ENCODE results near the gene MIX23.

MIX23 gene

DNA sequence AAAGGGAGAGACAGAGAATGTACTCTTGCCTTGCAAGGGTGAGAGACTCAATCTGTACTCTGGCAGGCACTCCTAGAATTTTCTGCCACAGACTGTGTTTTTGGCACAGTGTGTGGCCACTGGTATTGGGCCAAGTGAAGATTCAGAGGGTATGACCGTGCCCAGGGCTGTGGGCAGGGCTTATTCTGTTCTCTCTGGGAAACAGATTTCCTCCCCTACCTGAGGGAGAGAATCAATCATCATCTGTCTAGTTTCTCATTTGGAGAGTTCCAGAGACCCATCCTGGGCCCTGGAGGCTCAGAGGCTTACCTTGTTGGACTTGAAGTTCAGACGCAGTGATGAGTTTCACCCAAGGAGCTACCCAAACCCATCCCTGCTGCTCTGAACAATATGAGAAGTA lies 29.8 kb downstream of the MIX23 start:
- no peak for DNase-seq (ENCODE audit: low read depth in 1 of 2, low spot score in 1 of 2)

DNA sequence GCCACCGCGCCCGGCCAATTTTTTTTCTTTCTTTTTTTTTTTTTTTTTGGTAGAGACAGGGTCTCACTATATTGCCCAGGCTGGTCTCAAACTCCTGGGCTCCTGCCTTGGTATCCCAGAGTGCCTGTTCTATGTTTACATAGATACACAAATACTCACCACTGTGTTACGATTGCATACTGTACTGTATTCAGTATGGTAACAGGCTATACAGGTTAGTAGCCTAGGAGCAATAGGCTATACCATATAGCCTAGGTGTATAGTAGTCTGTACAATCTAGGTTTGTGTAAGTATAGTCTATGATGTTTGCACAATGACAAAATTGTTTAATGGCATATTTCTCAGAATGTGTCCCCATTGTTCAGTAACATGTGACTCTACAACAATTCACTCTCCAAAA lies 31.4 kb downstream of the MIX23 start:
- DNase-seq (ENCODE audit: low read depth in 1 of 2, low spot score in 1 of 2) = no peak

DNA sequence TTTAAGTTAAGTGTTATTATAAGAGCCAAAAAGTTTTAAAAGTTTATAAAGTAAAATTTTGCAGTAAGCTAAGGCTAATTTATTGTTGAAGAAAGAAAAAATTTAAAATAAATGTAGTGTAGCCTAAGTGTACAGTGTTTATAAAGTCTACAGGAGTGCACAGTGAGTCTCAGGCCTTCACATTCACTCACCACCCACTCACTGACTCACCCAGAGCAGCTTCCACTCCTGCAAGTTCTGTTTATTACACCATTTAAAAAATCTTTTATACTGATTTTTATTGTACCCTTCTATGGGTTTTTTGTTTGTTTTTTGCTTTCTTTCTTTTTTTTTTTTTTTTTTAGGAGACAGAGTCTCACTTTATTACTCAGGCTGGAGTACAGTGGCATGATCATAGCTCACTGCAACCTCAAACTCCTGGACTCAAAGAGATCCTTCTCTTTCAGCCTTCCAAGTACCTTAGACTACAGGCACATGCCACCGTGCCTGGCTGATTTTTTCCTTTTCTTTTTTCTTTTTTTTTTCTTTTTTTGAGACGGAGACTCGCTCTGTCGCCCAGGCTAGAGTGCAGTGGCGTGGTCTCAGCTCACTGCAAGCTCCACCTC lies 32.1 kb downstream of the MIX23 start:
- DNase-seq (ENCODE audit: low read depth in 1 of 2, low spot score in 1 of 2) = no peak

DNA sequence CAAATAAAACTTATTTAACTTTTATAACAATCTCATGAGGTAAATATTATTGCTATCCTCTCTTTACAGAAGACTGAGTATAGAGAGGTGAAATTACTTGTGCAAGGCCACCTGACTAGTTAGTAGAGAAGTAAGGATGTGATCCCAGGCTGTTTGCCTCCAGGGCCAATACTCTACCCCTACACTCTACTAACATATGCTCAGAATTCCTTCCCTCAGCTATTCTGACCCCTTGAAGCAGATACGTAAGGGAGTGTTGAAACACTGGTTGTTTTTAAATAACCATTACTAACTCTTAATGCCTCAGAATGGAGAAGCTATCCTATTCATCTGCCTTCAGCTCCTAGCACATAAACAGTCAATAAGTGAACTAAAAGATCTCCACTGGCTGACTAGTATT lies 33.9 kb downstream of the MIX23 start:
- DNase-seq (ENCODE audit: low read depth in 1 of 2, low spot score in 1 of 2) = no peak

DNA sequence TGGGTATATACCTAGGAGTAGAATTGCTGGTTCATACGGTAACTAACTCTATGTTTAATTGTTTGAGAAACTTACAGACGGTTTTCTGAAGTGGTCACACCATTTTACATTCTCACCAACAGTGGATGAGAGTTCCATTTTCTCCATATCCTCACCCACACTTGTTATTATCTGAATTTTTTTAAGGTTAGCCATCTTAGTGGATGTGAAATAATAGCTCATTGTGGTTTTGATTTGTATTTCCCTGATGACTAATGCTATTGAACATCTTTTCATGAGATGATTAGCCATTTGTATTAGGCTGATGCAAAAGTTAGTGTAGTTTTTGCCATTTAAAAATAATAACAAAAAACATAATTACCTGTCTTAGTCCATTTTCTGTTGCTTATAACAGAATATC lies 39.4 kb downstream of the MIX23 start:
- no peak for DNase-seq (ENCODE audit: low read depth in 1 of 2, low spot score in 1 of 2)

DNA sequence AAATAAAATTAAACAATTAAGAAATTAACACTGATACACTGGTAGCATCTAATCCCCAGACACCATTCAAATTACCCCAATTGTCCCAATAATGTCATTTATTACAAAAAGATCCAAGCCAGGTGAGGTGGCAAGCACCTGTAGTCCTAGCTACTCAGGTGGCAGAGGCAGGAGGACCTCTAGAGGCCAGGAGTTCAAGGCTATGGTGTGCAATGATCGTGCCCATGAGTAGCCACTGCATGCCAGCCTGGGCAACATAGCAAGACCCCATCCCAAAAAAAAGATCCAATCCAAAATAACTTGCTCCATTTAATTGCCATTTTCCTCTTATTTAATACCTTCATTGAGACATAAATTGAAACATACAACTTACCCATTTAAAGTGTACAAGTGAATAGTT lies 40.2 kb downstream of the MIX23 start:
- no peak for DNase-seq (ENCODE audit: low read depth in 1 of 2, low spot score in 1 of 2)

DNA sequence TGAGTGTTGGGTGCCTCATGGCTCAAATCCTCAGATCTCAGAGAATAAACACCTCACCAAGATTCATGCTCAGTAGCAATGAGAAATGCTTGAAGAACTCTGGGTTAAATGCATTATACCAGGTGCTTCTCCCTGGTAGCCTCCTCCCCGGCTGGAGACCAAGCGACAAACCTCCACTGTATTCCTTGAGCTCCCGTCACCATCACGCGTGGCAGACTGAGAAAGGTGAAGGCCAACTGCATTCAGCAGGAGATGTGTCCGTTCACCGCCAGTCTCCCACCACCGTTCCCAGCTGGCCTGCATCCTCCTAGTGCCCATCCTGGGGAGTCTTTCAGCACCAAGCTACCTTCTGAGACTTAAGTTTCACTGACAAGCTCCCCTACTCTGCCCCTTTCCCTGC lies 50.5 kb downstream of the MIX23 start:
- DNase-seq (ENCODE audit: low read depth in 1 of 2, low spot score in 1 of 2) = no peak

DNA sequence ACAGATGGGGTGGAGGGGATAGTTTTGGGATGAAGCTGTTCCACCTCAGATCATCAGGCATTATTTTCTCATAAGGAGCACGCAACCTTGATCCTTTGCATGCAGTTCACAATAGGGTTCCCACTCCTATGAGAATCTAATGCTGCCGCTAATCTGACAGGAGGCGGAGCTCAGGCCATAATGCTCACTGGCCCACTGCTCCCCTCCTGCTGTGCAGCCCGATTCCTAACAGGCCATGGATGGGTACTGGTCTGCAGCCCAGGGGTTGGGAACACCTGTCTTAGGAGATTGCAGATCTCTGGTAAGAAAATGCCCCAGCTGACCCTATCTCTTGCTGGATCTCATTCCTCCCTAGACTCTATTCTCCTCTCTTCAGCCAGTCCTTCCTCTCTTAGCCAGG lies 51.1 kb downstream of the MIX23 start:
- no peak for DNase-seq (ENCODE audit: low read depth in 1 of 2, low spot score in 1 of 2)

DNA sequence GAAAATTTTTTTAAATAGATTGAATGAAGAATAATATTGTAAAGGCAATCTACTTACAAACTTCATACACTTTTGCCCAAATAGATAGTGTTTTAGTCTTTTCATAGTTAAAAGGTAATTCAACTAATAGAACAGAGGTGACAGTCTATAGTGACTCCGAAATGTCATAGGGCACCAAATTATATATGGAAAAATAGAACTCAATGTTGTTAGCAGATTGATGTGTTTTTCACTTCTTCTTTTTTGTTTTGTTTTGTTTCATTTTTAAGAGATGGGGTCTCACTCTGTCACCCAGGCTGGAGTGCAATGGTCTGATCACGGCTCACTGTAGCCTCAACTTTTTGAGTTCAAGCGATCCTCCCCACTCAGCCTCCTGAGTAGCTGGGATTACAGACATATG lies 57.3 kb downstream of the MIX23 start:
- DNase-seq (ENCODE audit: low read depth in 1 of 2, low spot score in 1 of 2) = no peak

DNA sequence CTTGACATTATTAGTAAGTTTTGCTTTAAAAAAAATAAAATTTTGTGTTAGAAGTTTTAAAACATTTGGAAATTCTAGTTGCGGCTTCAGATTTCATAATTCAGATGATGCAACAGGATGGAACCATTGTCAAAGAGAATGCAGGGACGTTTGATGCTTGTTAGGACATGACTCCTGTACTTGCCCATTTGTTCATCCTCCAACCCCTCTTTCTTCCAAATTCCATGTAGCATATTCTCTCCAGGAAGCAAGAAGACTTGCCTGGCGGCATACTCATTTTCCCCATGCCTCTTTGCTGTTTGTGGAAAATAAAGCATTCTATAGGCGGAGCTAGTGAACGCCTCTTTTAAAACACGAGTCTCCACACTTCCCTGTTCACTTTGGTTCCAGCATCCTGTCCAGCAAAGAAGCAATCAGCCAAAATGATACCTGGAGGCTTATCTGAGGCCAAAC lies 58.1 kb downstream of the MIX23 start, which contains the start of gene CSTA:
Gene CSTA (plus strand): TSS at position 378 of the 453 bp plus-strand sequence. CDS start 45 bp downstream, at position 423.
- DNase-seq (ENCODE audit: low read depth in 1 of 2, low spot score in 1 of 2) = no peak

DNA sequence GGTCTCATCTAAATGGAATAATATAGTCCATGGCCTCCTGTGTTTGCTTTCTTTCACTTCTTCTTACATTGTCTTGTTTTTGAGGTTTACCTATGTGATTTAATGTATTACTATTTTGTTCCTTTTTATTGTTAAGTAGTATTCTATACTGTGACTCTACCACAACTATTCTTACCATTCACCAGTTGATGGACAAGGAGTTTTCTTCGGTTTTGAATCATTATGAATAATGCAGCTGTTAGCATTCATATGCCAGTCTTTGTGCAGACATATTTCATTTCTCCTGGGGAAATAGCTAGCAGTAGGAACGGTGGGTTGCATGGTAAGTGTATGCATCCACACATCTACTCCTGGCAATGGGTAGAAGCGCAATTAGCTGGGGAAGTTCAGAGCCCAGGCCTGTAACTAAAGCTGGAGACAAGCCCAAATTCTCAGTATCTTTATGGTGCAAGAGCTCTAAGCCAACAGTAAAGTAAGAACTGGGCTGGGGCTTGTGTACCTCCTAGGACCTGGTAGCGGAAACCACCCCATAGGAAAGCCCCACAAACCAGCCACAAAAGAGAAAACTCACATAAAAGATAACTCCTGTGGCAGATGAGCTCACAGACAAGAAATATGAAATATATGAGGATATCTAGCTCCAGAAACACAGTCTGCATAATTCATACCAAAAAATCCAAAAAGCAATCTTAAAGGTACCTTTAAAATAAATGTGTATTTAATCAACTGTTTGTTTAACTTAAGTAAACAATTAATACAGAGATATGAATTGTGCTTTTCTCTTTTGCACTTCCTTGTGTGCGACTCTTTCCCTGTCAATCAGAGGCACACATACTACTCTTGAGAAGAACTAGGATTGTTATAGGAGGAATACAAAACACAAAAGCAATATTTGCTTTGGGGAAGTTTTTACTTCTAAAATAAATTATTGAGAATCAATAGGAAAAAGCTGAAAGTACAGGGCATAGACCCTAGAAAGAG lies 60.6 kb downstream of the MIX23 start:
- DNase-seq (ENCODE audit: low read depth in 1 of 2, low spot score in 1 of 2) = no peak

DNA sequence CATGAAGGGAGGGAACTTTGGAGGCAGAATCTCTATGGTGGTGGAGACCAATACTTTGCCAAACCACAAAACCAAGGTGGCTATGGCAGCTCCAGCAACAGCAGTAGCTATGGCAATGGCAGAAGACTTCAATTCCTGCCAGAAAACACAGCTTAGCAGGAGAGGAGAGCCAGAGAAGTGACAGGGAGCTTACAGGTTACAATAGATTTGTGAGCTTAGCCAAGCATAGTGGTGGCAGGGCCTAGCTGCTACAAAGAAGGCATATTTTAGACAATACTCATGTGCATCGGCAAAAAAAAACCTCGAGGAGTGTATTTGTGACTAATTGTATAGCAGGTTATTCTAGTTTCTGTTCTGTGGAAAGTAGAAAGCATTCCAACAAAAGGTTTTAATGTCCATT lies 64.4 kb downstream of the MIX23 start:
- no peak for DNase-seq (ENCODE audit: low read depth in 1 of 2, low spot score in 1 of 2)

DNA sequence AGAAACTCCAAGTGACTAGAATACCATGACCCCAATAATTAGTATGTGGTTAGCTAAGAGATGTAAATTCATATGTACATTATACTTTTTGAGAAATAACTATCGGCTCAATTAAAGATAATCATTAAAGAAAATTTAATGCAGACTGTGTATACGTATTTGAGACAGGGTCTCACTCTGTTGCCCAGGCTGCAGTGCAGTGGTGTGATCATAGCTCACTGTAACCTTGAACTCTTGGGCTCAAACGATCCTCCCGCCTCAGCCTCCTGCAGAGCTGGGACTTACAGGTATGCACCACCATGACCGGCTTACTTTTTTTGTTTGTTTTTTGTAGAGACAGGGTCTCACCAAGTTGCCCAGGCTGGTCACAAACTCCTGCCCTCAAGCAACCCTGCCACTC lies 66.7 kb downstream of the MIX23 start:
- no peak for DNase-seq (ENCODE audit: low read depth in 1 of 2, low spot score in 1 of 2)

DNA sequence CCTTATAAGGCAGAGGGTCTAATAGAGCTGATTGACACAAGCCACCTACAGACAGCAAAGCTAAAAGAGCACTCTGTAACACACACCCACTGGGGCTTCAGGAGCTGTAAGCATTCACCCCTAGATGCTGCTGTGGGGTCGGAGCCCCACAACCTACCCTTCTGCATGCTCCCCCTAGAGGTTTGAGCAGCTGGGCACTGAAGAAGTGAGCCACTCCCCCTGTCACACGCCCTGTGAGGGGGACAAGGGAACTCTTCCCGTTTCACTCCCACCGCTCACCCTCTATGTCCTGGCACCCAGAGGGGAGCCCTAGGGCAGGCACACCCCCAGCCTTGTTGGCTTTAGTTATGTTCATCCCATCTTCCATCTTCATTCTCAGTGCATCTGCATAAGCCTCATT lies 67.4 kb downstream of the MIX23 start:
- no peak for DNase-seq (ENCODE audit: low read depth in 1 of 2, low spot score in 1 of 2)

DNA sequence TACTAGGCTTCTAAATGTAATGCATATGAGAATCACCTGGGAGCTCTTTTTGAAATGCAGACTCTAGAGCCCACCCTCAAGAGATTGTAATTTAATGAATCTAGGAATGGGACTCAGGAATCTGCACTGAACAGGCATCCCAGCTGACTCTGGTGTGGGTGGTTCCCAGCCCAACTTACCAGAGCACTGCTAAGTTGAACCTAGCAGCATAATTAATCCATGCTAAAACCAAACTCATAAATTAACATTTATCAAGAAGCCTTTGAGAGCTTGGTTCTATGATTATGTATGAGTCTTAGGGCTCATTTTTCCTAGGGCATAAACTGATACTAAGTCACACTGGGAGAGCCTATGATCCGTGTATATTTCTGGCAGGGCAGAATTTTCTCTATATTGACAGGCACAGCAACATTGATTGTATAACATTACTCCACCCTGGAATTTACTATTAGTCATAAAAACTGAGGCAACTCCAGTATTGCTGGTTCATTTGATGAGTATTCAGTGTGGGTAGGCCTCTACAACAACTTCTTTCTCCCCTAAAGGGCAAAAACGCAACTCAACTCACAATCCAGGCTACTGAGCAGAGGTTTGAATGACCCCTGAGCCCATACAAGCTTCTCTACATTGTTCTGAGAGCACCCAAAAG lies 68.7 kb downstream of the MIX23 start:
- DNase-seq (ENCODE audit: low read depth in 1 of 2, low spot score in 1 of 2) = no peak

DNA sequence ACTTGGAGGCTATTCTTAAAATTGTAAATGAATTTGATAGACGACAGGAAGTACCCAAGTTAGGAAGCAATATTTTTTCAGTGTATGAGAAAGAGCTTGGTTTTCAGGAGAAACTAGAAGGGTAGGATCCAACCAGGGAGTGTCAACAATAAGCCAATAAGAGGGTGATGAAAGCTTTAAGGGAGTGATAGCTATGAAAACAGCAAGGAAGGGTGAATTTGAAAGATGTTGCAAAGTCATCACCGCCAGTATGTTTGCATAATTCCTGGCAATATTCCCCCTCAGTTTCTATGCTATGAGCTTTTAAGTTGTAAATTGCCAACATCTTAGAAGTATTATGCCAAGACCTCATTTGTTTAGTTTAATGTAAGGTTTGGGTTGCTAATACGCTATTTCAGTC lies 69.8 kb downstream of the MIX23 start:
- no peak for DNase-seq (ENCODE audit: low read depth in 1 of 2, low spot score in 1 of 2)

DNA sequence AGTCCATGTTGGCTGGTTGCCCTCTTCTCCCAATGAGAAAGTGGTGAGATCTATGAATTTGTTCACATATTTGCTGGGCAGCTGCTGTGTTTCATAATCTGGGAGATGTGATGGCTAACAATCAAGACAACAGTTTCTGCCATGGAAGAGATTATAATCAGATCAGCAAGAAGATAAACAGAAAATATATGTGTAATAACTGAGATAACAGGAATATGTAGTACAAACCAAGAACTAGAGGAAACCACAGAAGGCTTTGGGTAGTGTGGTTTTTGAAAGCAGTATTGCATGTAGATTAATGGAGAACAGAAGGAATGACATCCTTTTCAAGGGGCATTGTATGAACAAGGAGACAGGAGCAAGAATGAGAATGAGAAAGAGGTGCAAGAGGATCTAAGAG lies 70.2 kb downstream of the MIX23 start:
- no peak for DNase-seq (ENCODE audit: low read depth in 1 of 2, low spot score in 1 of 2)

DNA sequence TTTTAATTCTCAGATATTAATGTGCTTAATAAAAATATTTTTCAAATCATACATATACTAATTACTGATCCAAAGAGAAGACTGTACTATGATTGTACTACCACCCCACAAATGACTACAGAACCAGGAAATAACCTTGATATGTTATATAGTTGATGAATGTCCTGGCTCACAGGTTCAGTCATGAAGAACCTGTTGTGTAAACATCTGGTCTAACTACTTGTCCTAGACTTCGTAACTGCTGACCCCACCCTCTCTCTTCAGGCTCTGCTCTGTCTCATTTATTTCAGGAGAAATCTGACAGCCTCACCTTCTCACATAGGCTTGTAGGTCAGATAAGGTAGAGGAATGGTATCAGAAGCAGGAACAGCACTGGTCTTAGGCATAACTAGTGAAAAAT lies 72.7 kb downstream of the MIX23 start:
- no peak for DNase-seq (ENCODE audit: low read depth in 1 of 2, low spot score in 1 of 2)
